OCI-LY1 (cell line): ENCODE results near the gene FAM120A.

Experiments used
- CTCF ChIP-seq: fragments of 200-600 bp; sonication (generic), shearing (Covaris generic); IDR thresholded peaks from 2 replicates; pipeline ENCODE4 v1.5.1; 2017; ENCODE audit warnings: mild to moderate bottlenecking, antibody characterized with exemption, low read length, moderate library complexity, mixed read lengths
- EZH2 ChIP-seq: fragments of 200-600 bp; sonication (generic), shearing (Covaris generic); IDR thresholded peaks from 2 replicates; pipeline ENCODE4 v1.8.0; 2017; ENCODE audit warnings: borderline replicate concordance, mixed run types, mild to moderate bottlenecking, antibody characterized with exemption, low read length, moderate library complexity, mixed read lengths

DNA sequence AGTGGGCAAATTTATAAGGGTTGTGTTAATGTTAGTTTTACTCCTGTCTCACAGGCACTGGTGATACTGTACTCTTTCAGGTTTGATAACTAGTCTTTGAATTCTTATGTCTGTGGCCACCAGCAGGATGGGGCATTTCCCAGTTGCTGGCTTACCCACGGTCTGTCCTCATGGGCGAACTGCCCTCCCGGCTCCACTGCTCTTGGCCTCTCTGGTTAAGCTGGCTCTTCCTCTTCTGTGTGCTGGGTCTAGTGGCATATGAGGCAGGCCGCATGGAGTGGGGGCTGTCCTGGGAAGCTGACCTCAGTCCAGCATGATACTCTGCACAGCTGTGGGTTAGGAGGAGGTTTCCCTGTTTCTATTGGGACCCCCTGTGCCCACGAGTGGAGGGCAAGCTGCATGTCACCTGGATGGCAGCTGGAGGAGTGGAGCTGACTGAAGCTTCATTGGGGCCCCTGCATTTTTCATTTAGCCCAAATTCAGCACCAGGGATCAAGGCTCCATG lies 144.4 kb downstream of the FAM120A start:
- TF ChIP-seq CTCF (no peak), EZH2 (no peak)
